HCT116 (cell line): ENCODE data around the gene USP15. TPM values are rescaled to one million over a fixed set of nuclear protein-coding genes. Genes with fewer than 3 reads are reported as not detected.

Experiments used
- ATAC-seq: fragments of 200-7000 bp; cut with Tn5 transposase; 2 replicates; pipeline ENCODE4 v1.9.1; 2020; ENCODE audit warnings: mild to moderate bottlenecking, moderate library complexity
- BruUV-seq: library from RNA; stranded (reverse); fragments of 400-500 nt; replicated peaks from 2 replicates; lab custom pipeline; 2021; lab: Mats Ljungman, UMichigan
- CTCF ChIA-PET: fragments of 300-600 bp; sonication (Branson Sonifier 250); formaldehyde crosslinking; loops from one replicate; lab custom pipeline; 2021; ENCODE audit warnings: antibody characterized with exemption; lab: Charles Lee
- POLR2A ChIA-PET: fragments of 300-600, 350-600 bp; sonication (Branson Sonifier 250); formaldehyde crosslinking; loops from one replicate; lab custom pipeline; 2021; ENCODE audit warnings: antibody characterized with exemption; lab: Charles Lee
- RAD21 ChIA-PET, 2 experiments: fragments of 300-600 bp; sonication (Branson Sonifier 250); formaldehyde crosslinking; loops; one replicate each; lab custom pipeline; 2023; ENCODE audit warnings: low total read pairs in 2 of 2; ENCODE audit not compliant: uncharacterized antibody in 2 of 2, unreplicated experiment in 2 of 2, low non-redundant PET in 1 of 2; lab: Charles Lee
- DNase-seq: peaks from one replicate; pipeline ENCODE4 v3.0.0-alpha.2; 2010; ENCODE audit warnings: low read depth, low spot score
- H2AFZ ChIP-seq: fragments of 200-600 bp; shearing (Covaris generic), sonication (generic); 2 replicates; pipeline ENCODE4 v1.6.1; 2017; ENCODE audit warnings: low read depth, mixed run types, mixed read lengths, antibody characterized with exemption, low read length; ENCODE audit not compliant: poor library complexity, severe bottlenecking
- H3K27ac ChIP-seq: 2 replicates; pipeline ENCODE4 v1.5.1; 2012; ENCODE audit warnings: low read depth, low read length
- H3K27me3 ChIP-seq: fragments of 200-600 bp; sonication (generic); 2 replicates; pipeline ENCODE4 v1.6.1; 2016; ENCODE audit warnings: mixed run types, low read length, mixed read lengths; ENCODE audit not compliant: insufficient read depth
- H3K36me3 ChIP-seq, 2 experiments: fragments of 200-500 bp in 1 of 2; fragments of 200-600 bp in 1 of 2; sonication (Bioruptor generic) in 1 of 2; sonication (generic) in 1 of 2; 2 replicates each; pipeline versions ENCODE4 v1.5.1 to v1.6.1; 2014 to 2016; ENCODE audit warnings: low read length in 2 of 2, inconsistent platforms in 1 of 2, mixed read lengths in 1 of 2, mixed run types in 1 of 2; ENCODE audit not compliant: insufficient read depth in 2 of 2, control insufficient read depth in 1 of 2
- H3K4me1 ChIP-seq, 2 experiments: fragments of 200-600 bp in 1 of 2; sonication (generic) in 1 of 2; 2 replicates each; pipeline versions ENCODE4 v1.5.1 to v1.6.1; 2012 to 2017; ENCODE audit warnings: low read length in 2 of 2, inconsistent platforms in 1 of 2, mild to moderate bottlenecking in 1 of 2, mixed read lengths in 1 of 2, mixed run types in 1 of 2, moderate library complexity in 1 of 2; ENCODE audit not compliant: insufficient read depth in 2 of 2, control insufficient read depth in 1 of 2
- H3K4me2 ChIP-seq: fragments of 200-600 bp; sonication (generic); 2 replicates; pipeline ENCODE4 v1.6.1; 2017; ENCODE audit warnings: mixed run types, low read length, mixed read lengths
- H3K4me3 ChIP-seq, 2 experiments: fragments of 200-600 bp in 1 of 2; sonication (generic) in 1 of 2; replicated peaks in 1 of 2; 2 replicates each; pipeline ENCODE4 v1.5.1; 2011 to 2016; ENCODE audit warnings: low read length in 2 of 2, control low read depth in 1 of 2, low read depth in 1 of 2, mild to moderate bottlenecking in 1 of 2, mixed read lengths in 1 of 2, mixed run types in 1 of 2
- H3K79me2 ChIP-seq: fragments of 200-600 bp; sonication (generic); 2 replicates; pipeline ENCODE4 v1.6.1; 2017; ENCODE audit warnings: mild to moderate bottlenecking, mixed run types, low read length, moderate library complexity, mixed read lengths; ENCODE audit not compliant: insufficient read depth
- H3K9ac ChIP-seq: fragments of 200-600 bp; sonication (generic); 2 replicates; pipeline ENCODE4 v1.6.1; 2016; ENCODE audit warnings: low read length, mixed read lengths
- H3K9me2 ChIP-seq: fragments of 200-600 bp; sonication (generic), shearing (Covaris generic); 2 replicates; pipeline ENCODE4 v1.6.1; 2017; ENCODE audit warnings: mixed run types, mild to moderate bottlenecking, moderate library complexity; ENCODE audit not compliant: insufficient read depth
- H3K9me3 ChIP-seq, 2 experiments: fragments of 200-500 bp in 1 of 2; fragments of 200-600 bp in 1 of 2; sonication (Bioruptor generic) in 1 of 2; sonication (generic) in 1 of 2; 2 replicates each; pipeline ENCODE4 v1.6.1; 2014 to 2017; ENCODE audit warnings: low read length in 2 of 2, mixed read lengths in 2 of 2, inconsistent platforms in 1 of 2, low read depth in 1 of 2, mild to moderate bottlenecking in 1 of 2, mixed run types in 1 of 2, moderate library complexity in 1 of 2; ENCODE audit not compliant: control insufficient read depth in 1 of 2, insufficient read depth in 1 of 2
- H4K20me1 ChIP-seq: fragments of 200-600 bp; sonication (generic), shearing (Covaris generic); 2 replicates; pipeline ENCODE4 v1.6.1; 2017; ENCODE audit warnings: mixed run types, mild to moderate bottlenecking, moderate library complexity; ENCODE audit not compliant: insufficient read depth
- ATF3 ChIP-seq: IDR thresholded peaks from 2 replicates; pipeline ENCODE4 v1.6.1; 2012
- CBX3 ChIP-seq: IDR thresholded peaks from 2 replicates; pipeline ENCODE4 v1.6.1; 2012; ENCODE audit warnings: low read depth
- CTCF ChIP-seq, 3 experiments: fragments of 200-600 bp in 1 of 3; sonication (generic) in 1 of 3; IDR thresholded peaks in 2 of 3; conservative IDR thresholded peaks in 1 of 3; 2 replicates each; pipeline ENCODE4 v1.5.1; 2012 to 2017; ENCODE audit warnings: low read depth in 2 of 3, low read length in 2 of 3, antibody characterized with exemption in 1 of 3, borderline replicate concordance in 1 of 3, control low read depth in 1 of 3, mild to moderate bottlenecking in 1 of 3, mixed read lengths in 1 of 3, mixed run types in 1 of 3, moderate library complexity in 1 of 3; ENCODE audit not compliant: insufficient read depth in 1 of 3
- EZH2phosphoT487 ChIP-seq: fragments of 200-600 bp; IDR thresholded peaks from 2 replicates; pipeline ENCODE4 v1.6.1; 2018; ENCODE audit warnings: antibody characterized with exemption, borderline replicate concordance
- FOSL1 ChIP-seq: IDR thresholded peaks from 2 replicates; pipeline ENCODE4 v1.6.1; 2012; ENCODE audit warnings: low read depth
- JUND ChIP-seq: IDR thresholded peaks from 2 replicates; pipeline ENCODE4 v1.6.1; 2012
- POLR2A ChIP-seq: IDR thresholded peaks from 2 replicates; pipeline ENCODE4 v1.7.0; 2011; ENCODE audit warnings: borderline replicate concordance; ENCODE audit not compliant: insufficient read depth, insufficient read length; ENCODE audit errors: extremely low read depth
- POLR2AphosphoS5 ChIP-seq: IDR thresholded peaks from 2 replicates; pipeline ENCODE4 v1.6.1; 2011; ENCODE audit warnings: mild to moderate bottlenecking, low read depth, low read length, moderate library complexity
- SP1 ChIP-seq: IDR thresholded peaks from 2 replicates; pipeline ENCODE4 v1.6.1; 2012; ENCODE audit warnings: low read depth
- YY1 ChIP-seq: IDR thresholded peaks from 2 replicates; pipeline ENCODE4 v1.6.1; 2011; ENCODE audit warnings: low read length, low read depth, moderate library complexity, mild to moderate bottlenecking; ENCODE audit not compliant: insufficient replicate concordance; ENCODE audit errors: extremely low read depth
- ZFX ChIP-seq: fragments of 450-650 bp; IDR thresholded peaks from 2 replicates; pipeline ENCODE4 v1.6.1; 2017
- intact Hi-C: fragments of 100-400 bp; cut with micrococcal nuclease; formaldehyde crosslinking; loops from 2 replicates; pipeline ENCODE4 v1.10.0; 2022
- total RNA-seq: library from RNA; stranded (reverse); gene quantifications from one replicate; pipeline ENCODE4 v1.2.1, GENCODE V29; 2021; ENCODE audit not compliant: unreplicated experiment

USP15 gene
- total RNA-seq, 1 experiment from 2014 or later, result 49.5 TPM

- no peak overlapping the region for H3K4me3 ChIP-seq
- no peak overlapping the region for H3K27ac ChIP-seq
- DNase-seq, result no peak
- BruUV-seq, result no TSS peak
- H3K27me3 ChIP-seq, result no peaks in the 10 kb centered on the region
- H4K20me1 ChIP-seq, result no peaks in the 10 kb centered on the region
- intact Hi-C loops, result loop anchor here (5.0 kb wide), 1 partner anchor 147 kb away; no protein-coding TSS in a partner anchor
- no peaks in the 10 kb centered on the region for H3K36me3 ChIP-seq
- H3K9me2 ChIP-seq, result no peaks in the 10 kb centered on the region
- ATAC-seq, result no peak
- TF ChIP-seq FOSL1, result no peak
- no peak for TF ChIP-seq YY1
- no peak for TF ChIP-seq ZFX
- no peak for TF ChIP-seq SP1
- TF ChIP-seq JUND, result no peak
- TF ChIP-seq ATF3, result no peak
- TF ChIP-seq POLR2AphosphoS5, result no peak
- no peak for TF ChIP-seq EZH2phosphoT487
- no peak for TF ChIP-seq CTCF (IDR thresholded peaks at IDR 0.05 in 2 of 3, conservative IDR thresholded peaks at IDR 0.05 in 1 of 3; ENCODE audit: borderline replicate concordance in 1 of 3, insufficient read depth in 1 of 3, low read depth in 2 of 3, low read length in 2 of 3)
- TF ChIP-seq POLR2A, result no peak
- no peak for TF ChIP-seq CBX3
- H3K9me3 ChIP-seq, result no peaks in the 10 kb centered on the region
- H3K9ac ChIP-seq, result no peak overlapping the region
- ChIA-PET RAD21 (no interaction called here), CTCF (interaction anchor here (1.0 to 1.6 kb wide), 3 partner anchors 146 to 633 kb away, joined by 3 to 5 read pairs (median 3); no protein-coding TSS in a partner anchor), POLR2A (no interaction called here)
- no peaks in the 10 kb centered on the region for H3K79me2 ChIP-seq
- H2AFZ ChIP-seq, result no peak overlapping the region
- H3K4me2 ChIP-seq, result no peak overlapping the region
- H3K4me1 ChIP-seq, result no peaks in the 10 kb centered on the region
Measured at GRCh38 chr12:62435303-62436163, 175.3 kb downstream of the USP15 start.
